Measurements from ENCODE around the gene AK8. TPM values are rescaled to one million over a fixed set of nuclear protein-coding genes. Genes with fewer than 3 reads are reported as not detected.

AK8 gene
- total RNA-seq, 1 experiment from 2014 or later: 0.88 TPM

- no peak overlapping the region for H3K4me3 ChIP-seq (ENCODE audit: low read depth, low read length)
- peaks cover 16% of the 10 kb centered on the region for H3K9me3 ChIP-seq
- Mint-ChIP-seq H3K27me3 (ENCODE audit: insufficient read depth, unreplicated experiment) (no peaks in the 10 kb centered on the region), H3K9me3 (ENCODE audit: unreplicated experiment) (peaks cover 33% of the 10 kb centered on the region), H3K36me3 (ENCODE audit: insufficient read depth, unreplicated experiment) (peaks cover 51% of the 10 kb centered on the region), H3K4me1 (ENCODE audit: low read depth, unreplicated experiment) (no peaks in the 10 kb centered on the region), H3K27ac (ENCODE audit: unreplicated experiment) (no peak overlapping the region), H3K4me3 (ENCODE audit: unreplicated experiment) (no peak overlapping the region)
- intact Hi-C loops (cut with micrococcal nuclease; ENCODE audit: unreplicated experiment): loop anchor here (1.0 kb wide), 1 partner anchor 106 kb away; no protein-coding TSS in a partner anchor
- H3K27me3 ChIP-seq (replicated peaks; ENCODE audit: control insufficient read depth, insufficient read depth, low read length): no peaks in the 10 kb centered on the region
- peaks cover 2% of the 10 kb centered on the region; the same call in 1 of the 2 replicates for H3K36me3 ChIP-seq (ENCODE audit: control insufficient read depth, insufficient read depth, low read length)
- BruUV-seq (replicated peaks): no TSS peak
- CTCF ChIA-PET: no interaction called here
- peak in 1 of 2 experiments; percentile 10 for DNase-seq
- H3K4me1 ChIP-seq: no peaks in the 10 kb centered on the region
- TF ChIP-seq, protein P1, sequence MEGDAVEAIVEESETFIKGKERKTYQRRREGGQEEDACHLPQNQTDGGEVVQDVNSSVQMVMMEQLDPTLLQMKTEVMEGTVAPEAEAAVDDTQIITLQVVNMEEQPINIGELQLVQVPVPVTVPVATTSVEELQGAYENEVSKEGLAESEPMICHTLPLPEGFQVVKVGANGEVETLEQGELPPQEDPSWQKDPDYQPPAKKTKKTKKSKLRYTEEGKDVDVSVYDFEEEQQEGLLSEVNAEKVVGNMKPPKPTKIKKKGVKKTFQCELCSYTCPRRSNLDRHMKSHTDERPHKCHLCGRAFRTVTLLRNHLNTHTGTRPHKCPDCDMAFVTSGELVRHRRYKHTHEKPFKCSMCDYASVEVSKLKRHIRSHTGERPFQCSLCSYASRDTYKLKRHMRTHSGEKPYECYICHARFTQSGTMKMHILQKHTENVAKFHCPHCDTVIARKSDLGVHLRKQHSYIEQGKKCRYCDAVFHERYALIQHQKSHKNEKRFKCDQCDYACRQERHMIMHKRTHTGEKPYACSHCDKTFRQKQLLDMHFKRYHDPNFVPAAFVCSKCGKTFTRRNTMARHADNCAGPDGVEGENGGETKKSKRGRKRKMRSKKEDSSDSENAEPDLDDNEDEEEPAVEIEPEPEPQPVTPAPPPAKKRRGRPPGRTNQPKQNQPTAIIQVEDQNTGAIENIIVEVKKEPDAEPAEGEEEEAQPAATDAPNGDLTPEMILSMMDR (IDR thresholded peaks at IDR 0.05; ENCODE audit: insufficient read depth in 1 of 2, low read depth in 1 of 2, low read length in 1 of 2, severe bottlenecking in 1 of 2, unreplicated experiment in 1 of 2): no peak
- POLR2A ChIA-PET: no interaction called here
Observed at GRCh38 chr9:132694144-132694543, 183.9 kb downstream of the AK8 start.

DNA sequence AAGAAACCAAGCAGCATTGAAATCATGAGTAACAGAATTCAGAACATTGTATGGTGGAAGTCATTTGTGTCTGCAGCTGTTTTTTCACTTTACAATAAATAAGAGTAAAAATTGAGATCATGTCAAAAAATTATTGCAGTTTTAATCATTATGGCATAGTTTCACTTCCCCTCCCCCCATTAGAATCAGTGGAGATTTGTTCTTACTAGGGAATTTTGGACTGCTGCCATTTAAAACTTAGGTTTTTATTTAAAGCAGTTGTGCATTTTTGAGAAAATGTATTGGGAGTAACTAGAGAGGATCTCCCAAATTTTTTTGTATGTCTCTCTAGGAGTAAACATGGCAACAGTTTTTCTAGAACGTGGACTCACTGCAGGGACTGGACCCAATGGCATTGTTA is 187.4 kb downstream of the AK8 start:
- Mint-ChIP-seq H3K27ac (ENCODE audit: unreplicated experiment) (no peak overlapping the region), H3K4me1 (ENCODE audit: low read depth, unreplicated experiment) (no peaks in the 10 kb centered on the region), H3K36me3 (ENCODE audit: insufficient read depth, unreplicated experiment) (peaks cover 85% of the 10 kb centered on the region), H3K4me3 (ENCODE audit: unreplicated experiment) (no peak overlapping the region), H3K9me3 (ENCODE audit: unreplicated experiment) (no peaks in the 10 kb centered on the region), H3K27me3 (ENCODE audit: insufficient read depth, unreplicated experiment) (no peaks in the 10 kb centered on the region)
- no peak overlapping the region for H3K4me3 ChIP-seq (ENCODE audit: low read depth, low read length)
- TF ChIP-seq, protein P1 (IDR thresholded peaks at IDR 0.05; ENCODE audit: insufficient read depth in 1 of 2, low read depth in 1 of 2, low read length in 1 of 2, severe bottlenecking in 1 of 2, unreplicated experiment in 1 of 2): no peak
- DNase-seq: no peak
- H3K9me3 ChIP-seq: no peaks in the 10 kb centered on the region
- BruUV-seq (replicated peaks): no TSS peak
- intact Hi-C loops (cut with micrococcal nuclease; ENCODE audit: unreplicated experiment): no loop called here
- H3K27me3 ChIP-seq (replicated peaks; ENCODE audit: control insufficient read depth, insufficient read depth, low read length): no peaks in the 10 kb centered on the region
- ChIA-PET CTCF (no interaction called here), POLR2A (no interaction called here)
- no peaks in the 10 kb centered on the region for H3K4me1 ChIP-seq
- H3K36me3 ChIP-seq (ENCODE audit: control insufficient read depth, insufficient read depth, low read length): peaks cover 4% of the 10 kb centered on the region; the same call in 1 of the 2 replicates

DNA sequence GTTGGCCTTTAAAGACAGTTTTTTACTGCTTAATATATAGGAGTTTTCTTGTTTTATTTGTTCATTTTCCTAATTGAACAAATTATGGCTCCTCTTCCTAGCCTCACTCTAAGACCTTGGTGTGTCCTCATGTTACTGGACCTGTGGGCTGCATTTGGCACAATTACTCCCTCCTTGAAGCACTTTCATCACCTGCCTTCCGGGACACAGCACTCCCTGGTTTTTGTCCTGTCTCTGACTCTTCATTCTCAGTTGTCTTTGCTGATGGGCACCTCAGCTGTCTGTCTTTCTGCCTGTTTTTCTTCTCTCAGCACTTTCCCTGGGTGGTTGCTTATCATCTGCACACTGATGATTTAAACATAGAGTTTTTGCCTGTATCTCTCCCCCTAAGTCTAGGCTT is 194.2 kb downstream of the AK8 start:
- H3K36me3 Mint-ChIP-seq (ENCODE audit: insufficient read depth, unreplicated experiment): peaks cover 91% of the 10 kb centered on the region
- no peak overlapping the region for H3K27ac Mint-ChIP-seq (ENCODE audit: unreplicated experiment)
- H3K27me3 Mint-ChIP-seq (ENCODE audit: insufficient read depth, unreplicated experiment): no peaks in the 10 kb centered on the region
- BruUV-seq (replicated peaks): no TSS peak
- POLR2A ChIA-PET: no interaction called here
- no peaks in the 10 kb centered on the region for H3K4me1 Mint-ChIP-seq (ENCODE audit: low read depth, unreplicated experiment)
- Histone ChIP-seq H3K27me3 (replicated peaks; ENCODE audit: control insufficient read depth, insufficient read depth, low read length) (no peaks in the 10 kb centered on the region), H3K9me3 (no peaks in the 10 kb centered on the region), H3K4me1 (no peaks in the 10 kb centered on the region), H3K4me3 (ENCODE audit: low read depth, low read length) (no peak overlapping the region), H3K36me3 (ENCODE audit: control insufficient read depth, insufficient read depth, low read length) (peaks cover 2% of the 10 kb centered on the region)
- no peak for DNase-seq
- CTCF ChIA-PET: no interaction called here
- intact Hi-C loops (cut with micrococcal nuclease; ENCODE audit: unreplicated experiment): no loop called here
- H3K4me3 Mint-ChIP-seq (ENCODE audit: unreplicated experiment): no peak overlapping the region
- TF ChIP-seq, protein P1 (IDR thresholded peaks at IDR 0.05; ENCODE audit: insufficient read depth in 1 of 2, low read depth in 1 of 2, low read length in 1 of 2, severe bottlenecking in 1 of 2, unreplicated experiment in 1 of 2): no peak
- H3K9me3 Mint-ChIP-seq (ENCODE audit: unreplicated experiment): no peaks in the 10 kb centered on the region

Measured in Caco-2 (cell line).